ENCODE results near the gene CDK5.

CDK5 gene

GRCh38 chr7:151057506-151057988, at the start of gene CDK5:
CDK5 (minus strand) TSS chr7:151057897; CDS start chr7:151057848, 49 bp downstream.
- peak within 1 kb of the TSS; percentile 85 for H3K4me3 ChIP-seq (replicated peaks; ENCODE audit: low read depth, low read length)
- no peak for TF ChIP-seq CTCF (IDR thresholded peaks at IDR 0.05; ENCODE audit: low read length, missing control alignments)
- no peak for DNase-seq (ENCODE audit: low read depth)

DNA sequence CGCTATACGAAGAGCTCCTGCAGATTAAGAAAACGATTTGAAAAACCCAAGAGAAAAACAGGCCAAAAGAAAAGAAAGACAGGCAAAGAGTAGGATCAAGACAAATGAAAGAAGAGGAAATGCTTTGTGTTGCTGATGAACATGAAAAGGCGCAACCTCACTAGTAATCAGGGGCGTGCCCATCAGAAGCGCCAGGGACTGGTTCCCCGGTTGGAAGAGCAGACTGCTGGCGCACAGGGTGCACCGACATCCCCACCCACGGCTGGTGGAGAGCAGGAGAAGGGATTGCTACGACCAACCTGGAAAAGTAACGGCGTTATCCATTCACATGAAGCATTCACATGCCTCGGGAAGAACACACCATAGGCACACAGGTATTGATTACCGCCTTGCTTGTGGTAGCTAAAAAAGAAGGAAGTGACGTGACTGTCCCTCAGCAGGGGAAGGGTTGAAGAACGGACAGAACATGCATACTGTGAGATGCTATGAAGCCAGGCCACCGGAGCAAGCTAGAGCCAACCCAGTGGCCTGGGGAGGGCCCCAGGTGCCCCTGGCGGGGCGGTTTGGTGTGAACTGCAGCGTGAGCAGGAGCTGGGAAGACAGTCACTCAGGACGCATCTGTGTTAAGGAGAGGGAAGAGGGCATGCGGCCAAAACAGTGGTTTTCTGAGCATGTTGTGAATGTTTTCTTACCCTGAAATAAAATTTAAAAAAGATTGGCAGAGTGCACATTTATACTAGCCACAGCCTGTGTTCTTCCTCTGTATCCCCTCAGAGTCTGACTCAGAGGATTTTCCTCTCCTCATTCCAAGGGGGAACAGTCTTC, 46.9 kb upstream of the CDK5 start:
- no peak overlapping the region for H3K4me3 ChIP-seq (replicated peaks; ENCODE audit: low read depth, low read length)
- peak; percentile 50 for DNase-seq (ENCODE audit: low read depth)
- no peak for TF ChIP-seq CTCF (IDR thresholded peaks at IDR 0.05; ENCODE audit: low read length, missing control alignments)

DNA sequence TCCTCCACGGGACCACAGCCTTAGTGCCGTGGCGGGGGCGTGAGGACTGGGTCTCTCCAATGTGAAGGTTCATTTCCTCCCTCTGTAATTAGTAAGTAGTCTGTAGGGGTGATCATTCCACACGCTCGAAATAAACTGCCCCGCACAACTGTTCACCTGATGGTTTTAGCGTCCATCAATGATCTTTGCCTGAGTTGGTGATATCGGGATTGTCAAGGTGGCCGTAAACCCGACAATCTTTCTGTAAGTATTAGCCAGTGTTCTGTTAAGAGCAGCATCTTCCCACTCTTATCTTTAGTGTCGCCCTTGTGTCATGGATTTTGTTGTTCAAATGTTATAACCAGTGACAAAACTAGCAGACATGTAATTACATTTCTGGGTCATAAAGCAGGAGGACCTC, 46.3 kb upstream of the CDK5 start:
- H3K4me3 ChIP-seq (replicated peaks; ENCODE audit: low read depth, low read length): no peak overlapping the region
- no peak for TF ChIP-seq CTCF (IDR thresholded peaks at IDR 0.05; ENCODE audit: low read length, missing control alignments)

GRCh38 chr7:151102991-151103390, 45.3 kb upstream of the CDK5 start:
- TF ChIP-seq CTCF (IDR thresholded peaks at IDR 0.05; ENCODE audit: low read length, missing control alignments): no peak
- no peak overlapping the region for H3K4me3 ChIP-seq (replicated peaks; ENCODE audit: low read depth, low read length)
- no peak for DNase-seq (ENCODE audit: low read depth)

More for the DNA sequence above, 46.3 kb upstream of the CDK5 start:
- DNase-seq (ENCODE audit: low read depth): no peak

DNA sequence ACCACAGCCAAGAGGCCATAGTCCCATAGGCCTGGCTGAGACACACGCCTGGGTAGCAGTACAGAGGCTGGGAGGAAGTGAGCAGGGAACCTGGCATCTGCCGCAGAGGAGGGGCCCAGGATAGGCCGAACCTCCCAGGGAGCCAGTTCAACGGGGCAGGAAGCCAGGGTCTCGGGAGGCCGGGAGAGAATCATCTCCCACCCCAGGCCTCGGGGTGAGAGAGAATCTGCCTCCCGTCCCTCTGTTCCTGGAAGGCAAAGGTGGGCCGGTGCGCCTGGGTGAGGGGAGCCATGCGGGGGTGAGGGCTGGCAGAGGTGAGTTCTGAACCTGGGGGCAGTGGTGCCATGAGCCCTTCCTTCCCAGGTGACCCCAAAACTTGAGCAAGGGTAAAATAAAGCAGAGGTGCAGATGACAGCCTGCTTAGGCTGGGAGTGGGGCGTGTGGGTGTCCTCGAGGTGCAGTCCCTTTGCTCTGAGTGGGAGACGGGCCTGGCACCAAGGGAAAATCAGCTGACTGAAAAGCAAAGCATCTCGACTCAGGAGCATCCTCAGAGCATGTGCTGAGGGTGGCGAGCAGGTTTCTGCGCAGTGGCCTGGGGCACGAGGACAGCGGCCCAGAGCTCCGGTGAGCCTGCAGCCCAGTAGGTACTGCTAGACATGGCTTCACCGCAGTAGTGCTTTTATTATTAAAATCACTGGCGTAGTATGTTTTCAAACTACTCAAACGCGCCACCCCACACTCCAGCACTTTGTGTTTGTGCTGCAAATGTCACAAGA, 44.1 kb upstream of the CDK5 start:
- DNase-seq (ENCODE audit: low read depth): no peak
- H3K4me3 ChIP-seq (replicated peaks; ENCODE audit: low read depth, low read length): no peak overlapping the region
- no peak for TF ChIP-seq CTCF (IDR thresholded peaks at IDR 0.05; ENCODE audit: low read length, missing control alignments)

DNA sequence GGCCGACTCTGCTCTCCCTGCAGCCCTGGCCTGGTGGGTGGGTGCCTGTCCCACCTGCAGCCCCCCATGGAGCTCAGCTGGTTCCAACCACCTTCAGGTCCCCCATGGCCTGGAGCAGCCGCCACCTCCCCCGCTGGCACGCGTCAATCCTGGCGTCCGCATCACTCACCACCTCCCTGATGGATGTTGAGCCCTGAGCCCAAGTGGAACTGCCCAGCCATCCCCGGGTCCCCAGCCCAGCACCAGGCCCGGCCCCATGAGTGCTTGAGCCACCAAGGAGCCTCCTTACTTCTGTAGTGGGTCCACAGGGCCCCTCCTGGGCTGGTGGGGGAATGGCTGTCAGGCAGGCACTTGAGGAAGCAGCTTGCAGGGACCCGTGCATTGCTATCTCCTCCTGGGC, 43.2 kb upstream of the CDK5 start:
- TF ChIP-seq CTCF (IDR thresholded peaks at IDR 0.05; ENCODE audit: low read length, missing control alignments): no peak
- no peak overlapping the region for H3K4me3 ChIP-seq (replicated peaks; ENCODE audit: low read depth, low read length)
- no peak for DNase-seq (ENCODE audit: low read depth)
